Endometrial microvascular endothelial cells (primary cell): Measurements from ENCODE around the gene PLPPR3. TPM values are rescaled to one million over a fixed set of nuclear protein-coding genes. Genes with fewer than 3 reads are reported as not detected.
"Not testable (repeated sequence)": the region's sequence is repeated elsewhere in the genome, so short reads cannot be mapped to it uniquely, and the experiment has no call there.

Experiments
- in situ Hi-C: cut with HindIII; loops from 2 replicates; pipeline ENCODE4 v1.10.0; 2017; ENCODE audit warnings: low sequenced_read_pairs, low pct_unique_long_range_greater_than_20kb; ENCODE audit errors: inconsistent ontology term
- total RNA-seq: library from RNA; depleted of rRNA; stranded (reverse); fragments of >200 nt; gene quantifications from one replicate; pipeline ENCODE4 v1.2.3, GENCODE V29; 2015; ENCODE audit errors: inconsistent ontology term

PLPPR3 gene
- total RNA-seq, 1 donor from 2014 or later, result 1.5 TPM

- in situ Hi-C loops, result no loop called here
Observed at GRCh38 chr19:835210-835810, 13.6 kb upstream of the PLPPR3 start.

DNA sequence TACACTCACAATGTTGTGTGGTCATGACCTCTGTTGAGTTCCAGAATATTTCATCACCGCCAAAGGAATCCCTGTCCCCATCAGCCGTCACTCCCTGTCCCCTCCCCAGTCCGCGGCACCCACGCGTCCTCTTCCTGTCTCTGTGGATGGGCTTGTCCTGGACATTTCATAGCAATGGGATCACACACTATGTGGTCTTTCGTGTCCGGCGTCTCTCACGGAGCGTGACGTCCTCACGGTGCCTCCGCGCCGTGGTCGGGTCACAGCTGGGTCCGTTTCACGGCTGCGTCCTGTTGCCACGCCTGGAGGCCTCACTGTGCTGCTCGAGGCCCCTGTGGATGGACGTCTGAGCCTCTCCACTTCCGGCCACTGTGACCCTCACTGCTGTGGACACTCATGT is 12.5 kb upstream of the PLPPR3 start:
- in situ Hi-C loops, result no loop called here

GRCh38 chr19:831407-832369 is 9.9 kb upstream of the PLPPR3 start:
- in situ Hi-C loops, result no loop called here

DNA sequence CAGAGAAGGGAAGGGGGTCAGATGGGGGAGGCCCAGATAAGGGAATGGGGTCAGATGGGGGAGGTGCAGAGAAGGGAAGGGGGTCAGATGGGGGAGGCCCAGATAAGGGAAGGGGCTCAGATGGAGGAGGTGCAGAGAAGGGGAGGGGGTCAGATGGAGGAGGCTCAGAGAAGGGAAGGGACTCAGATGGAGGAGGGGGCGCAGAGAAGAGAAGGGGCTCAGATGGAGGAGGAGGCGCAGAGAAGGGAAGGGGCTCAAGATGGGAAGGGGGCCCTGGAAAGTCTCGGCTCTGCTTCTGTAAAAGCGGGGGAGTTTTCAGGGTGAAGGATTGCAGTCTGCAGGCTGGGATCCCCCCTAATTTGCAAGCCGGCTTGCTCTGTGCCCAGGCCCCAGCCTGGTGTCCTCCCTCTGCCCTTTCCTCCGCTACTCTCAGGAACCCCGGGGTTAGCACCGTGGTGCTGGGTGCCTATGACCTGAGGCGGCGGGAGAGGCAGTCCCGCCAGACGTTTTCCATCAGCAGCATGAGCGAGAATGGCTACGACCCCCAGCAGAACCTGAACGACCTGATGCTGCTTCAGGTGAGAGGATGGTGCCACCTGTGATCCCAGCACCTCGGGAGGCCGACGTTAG is 7.5 kb upstream of the PLPPR3 start:
- in situ Hi-C loops, result no loop called here

DNA sequence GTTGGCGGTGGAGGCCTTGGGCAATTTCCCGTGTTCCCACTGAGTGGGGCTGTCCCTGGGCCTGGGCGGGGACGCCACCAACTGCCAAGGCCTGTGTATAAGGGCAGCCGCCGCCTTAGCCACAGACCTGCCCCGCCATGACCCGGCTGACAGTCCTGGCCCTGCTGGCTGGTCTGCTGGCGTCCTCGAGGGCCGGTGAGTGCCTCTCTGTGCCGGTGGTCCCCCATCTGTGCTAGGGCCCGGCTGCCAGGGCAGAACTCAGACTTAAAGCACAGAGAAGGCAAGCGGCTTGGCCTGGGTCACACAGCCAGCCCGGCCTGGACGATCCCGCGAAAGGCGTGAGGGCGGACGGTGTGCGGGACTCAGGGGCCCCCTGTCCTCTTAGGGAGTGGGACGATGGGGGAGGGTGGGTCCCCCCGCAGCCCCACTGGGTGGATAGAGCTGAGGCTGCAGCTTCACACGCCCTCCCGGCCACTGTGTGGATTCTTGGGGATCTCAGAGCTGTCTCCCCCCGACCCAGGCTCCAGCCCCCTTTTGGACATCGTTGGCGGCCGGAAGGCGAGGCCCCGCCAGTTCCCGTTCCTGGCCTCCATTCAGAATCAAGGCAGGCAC is 6.1 kb upstream of the PLPPR3 start, which contains the start of gene AZU1:
TSS of gene AZU1 (plus strand) at position 128 of the 612 bp plus-strand sequence. CDS start at position 138, 10 bp downstream.
- in situ Hi-C loops, result no loop called here

- in situ Hi-C loops, result no loop called here
Observed at GRCh38 chr19:827314-827709, 5.6 kb upstream of the PLPPR3 start.

DNA sequence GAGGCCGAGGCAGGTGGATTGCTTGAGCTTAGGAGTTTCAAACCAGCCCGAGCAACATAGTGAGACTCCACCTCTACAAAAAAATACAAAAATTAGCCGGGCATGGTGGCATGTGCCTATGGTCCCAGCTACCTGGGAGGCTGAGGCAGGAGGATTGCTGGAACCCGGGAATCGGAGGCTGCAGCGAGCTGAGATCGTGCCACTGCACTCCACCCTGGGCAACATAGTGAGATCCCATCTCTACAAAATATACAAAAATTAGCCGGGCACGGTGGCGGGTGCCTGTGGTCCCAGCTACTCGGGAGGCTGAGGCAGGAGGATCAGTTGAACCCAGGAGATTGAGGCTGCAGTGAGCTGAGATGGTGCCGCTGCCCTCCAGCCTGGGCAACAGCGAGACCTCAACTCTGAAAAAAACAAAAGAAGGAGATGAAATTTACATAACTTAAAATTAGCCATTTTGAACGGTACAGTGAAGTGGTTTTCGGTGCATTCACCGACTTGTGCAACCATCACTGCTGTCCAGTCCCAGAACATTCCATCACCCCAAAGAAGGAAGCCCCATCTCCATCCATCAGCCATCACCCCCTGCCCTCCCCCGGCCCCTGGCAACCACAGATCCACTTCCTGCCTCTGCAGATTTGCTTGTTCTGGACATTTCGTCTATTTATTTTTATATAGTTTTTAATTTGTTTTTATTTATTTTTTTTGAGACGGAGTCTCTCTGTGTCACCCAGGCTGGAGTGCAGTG is 4.3 kb upstream of the PLPPR3 start:
- in situ Hi-C loops, result no loop called here

GRCh38 chr19:824885-825284 is 3.1 kb upstream of the PLPPR3 start:
- in situ Hi-C loops, result no loop called here

GRCh38 chr19:823565-824121 is 1.9 kb upstream of the PLPPR3 start:
- in situ Hi-C loops, result no loop called here

- in situ Hi-C loops, result no loop called here
Observed at GRCh38 chr19:821231-821824, 427 bp downstream of the PLPPR3 start.

- in situ Hi-C loops, result not testable (repeated sequence)
Observed at GRCh38 chr19:820212-820611, 1.5 kb downstream of the PLPPR3 start.

- in situ Hi-C loops, result no loop called here
Observed at GRCh38 chr19:816500-816857, 5.3 kb downstream of the PLPPR3 start.

GRCh38 chr19:815775-816499 is 5.8 kb downstream of the PLPPR3 start:
- in situ Hi-C loops, result no loop called here

DNA sequence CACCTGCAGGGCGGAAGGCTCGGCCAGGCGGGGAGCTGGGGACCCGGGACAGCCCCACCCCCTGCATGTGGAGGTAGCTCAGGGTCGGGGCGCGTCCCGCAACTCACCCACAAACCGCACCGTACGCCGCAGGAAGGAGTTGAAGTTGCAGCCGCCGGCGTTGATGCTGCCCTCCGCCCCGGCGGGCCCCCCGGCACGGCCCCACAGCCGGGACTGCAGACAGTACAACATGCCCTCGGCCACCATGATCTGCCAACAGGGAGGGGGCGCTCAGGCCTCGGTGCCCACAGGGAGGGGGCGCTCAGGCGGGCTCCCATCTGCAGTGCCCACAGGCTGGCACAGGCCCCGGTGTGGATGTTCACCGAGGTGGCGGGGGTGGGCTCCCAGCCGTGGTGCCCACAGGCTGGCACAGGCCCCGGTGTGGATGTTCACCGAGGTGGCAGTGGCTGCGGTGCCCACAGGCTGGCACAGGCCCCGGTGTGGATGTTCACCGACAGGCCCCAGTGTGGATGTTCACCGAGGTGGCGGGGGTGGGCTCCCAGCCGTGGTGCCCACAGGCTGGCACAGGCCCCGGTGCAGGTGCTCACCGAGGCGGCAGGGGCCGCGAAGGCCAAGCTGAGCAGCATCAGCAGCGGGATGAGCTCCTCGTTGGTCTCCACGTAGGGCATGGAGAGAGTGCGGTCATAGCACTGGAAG is 6.5 kb downstream of the PLPPR3 start:
- in situ Hi-C loops, result no loop called here

DNA sequence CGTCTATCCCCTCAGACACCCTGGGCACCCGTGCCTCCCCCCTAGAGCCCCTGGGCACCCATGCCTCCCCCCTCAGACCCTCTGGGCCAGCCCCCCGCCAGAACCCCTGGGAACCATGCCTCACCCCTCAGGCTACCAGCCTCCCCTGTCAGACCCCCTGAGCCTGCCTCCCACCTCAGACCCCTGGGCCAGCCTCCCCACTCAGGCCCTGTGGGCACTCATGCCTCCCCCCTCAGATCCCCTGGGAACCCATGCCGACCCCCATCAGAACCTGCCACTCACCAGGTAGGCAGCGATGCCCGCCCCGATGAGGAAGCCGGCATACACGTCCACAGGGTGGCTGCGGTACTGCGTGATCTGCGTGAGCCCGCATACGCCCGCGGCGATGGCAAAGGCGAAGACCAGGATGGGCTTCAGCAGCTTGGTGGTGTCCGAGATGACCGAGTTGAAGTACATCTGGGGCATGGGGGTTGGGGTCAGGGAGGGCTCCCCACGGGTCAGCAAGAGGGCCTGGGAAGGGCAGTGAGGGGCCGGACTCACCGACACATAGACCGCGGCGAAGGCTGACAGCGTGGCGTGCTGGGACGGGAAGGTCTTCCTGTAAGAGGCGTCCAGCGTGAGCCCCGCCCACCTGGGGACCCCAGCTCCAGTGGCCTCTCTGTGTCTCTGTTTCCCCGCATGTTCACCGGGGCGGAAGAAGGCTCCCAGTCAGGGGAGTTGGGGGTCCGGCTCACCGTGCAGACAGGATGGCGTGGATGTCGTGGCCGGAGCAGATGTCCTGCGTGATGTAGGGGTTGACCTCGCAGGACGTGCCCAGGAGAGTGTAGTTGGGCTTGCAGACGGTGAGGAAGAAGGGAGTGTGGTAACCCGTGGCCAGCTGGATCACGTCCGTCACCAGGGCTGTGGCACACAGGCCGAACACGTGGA is 7.3 kb downstream of the PLPPR3 start:
- in situ Hi-C loops, result no loop called here
